GM21515 (cell line): Measurements from ENCODE around the gene TEX11.
"Not testable (repeated sequence)": the region's sequence is repeated elsewhere in the genome, so short reads cannot be mapped to it uniquely, and the experiment has no call there.

Source experiments
- ATAC-seq: cut with Tn5 transposase; IDR thresholded peaks from one replicate; pipeline ENCODE4 v1.9.1; 2021; ENCODE audit not compliant: unreplicated experiment

The TEX11 gene

DNA sequence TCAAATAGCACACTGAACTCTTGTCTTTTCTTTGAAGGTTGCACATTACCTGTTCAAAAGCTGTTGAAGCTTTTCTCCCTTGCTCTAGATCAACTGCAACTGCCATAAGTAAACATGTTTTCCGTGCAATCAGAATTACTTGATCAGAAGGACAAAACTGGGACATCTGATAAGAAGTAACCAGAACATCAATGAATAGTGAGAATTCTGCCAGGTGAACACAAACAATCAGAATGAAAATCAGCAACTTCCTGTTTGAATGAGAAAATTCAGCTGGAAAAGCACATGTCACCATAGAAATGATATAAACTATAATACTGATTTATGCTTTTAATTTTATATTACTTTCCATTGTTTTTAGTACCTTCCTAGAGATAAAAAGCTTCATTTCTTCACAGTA, 303.2 kb downstream of the TEX11 start:
- no peak for ATAC-seq

DNA sequence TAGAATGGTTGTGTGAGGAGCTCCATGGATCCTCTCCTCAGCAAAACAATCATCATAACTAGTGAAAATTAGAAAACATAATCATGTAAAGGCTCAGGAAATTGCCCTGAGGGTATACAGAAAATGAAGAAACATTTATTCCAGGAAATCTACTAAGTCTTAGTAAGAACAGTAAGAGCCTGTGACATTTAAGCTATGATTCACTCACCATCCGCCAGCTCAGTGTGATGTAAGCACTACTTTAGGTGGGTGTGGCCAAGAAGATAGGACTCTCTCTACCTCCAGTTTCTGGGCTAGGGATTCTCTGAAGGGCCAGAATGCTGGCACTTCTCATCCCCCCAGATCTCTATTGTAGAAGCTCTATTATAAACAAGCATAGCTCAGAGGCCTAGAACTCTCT, 316.4 kb downstream of the TEX11 start:
- no peak for ATAC-seq

DNA sequence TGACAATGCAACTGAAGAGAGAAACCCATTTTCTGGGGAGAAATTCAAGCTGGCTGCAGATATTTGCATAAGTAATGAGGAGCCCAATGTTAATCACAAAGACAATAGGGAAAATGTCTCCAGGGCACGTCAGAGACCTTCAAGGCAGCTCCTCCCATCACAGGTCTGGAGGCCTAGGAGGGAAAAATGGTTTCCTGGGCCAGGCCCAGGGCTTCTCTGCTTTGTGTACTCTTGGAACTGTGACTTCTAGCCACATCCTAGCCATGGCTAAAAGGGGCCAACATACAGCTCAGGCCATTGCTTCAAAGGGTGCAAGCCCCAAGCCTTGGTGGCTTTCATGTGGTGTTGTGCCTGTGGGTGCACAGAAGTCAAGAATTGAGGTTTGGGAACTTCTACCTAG, 321.4 kb downstream of the TEX11 start:
- ATAC-seq: not testable (repeated sequence)

DNA sequence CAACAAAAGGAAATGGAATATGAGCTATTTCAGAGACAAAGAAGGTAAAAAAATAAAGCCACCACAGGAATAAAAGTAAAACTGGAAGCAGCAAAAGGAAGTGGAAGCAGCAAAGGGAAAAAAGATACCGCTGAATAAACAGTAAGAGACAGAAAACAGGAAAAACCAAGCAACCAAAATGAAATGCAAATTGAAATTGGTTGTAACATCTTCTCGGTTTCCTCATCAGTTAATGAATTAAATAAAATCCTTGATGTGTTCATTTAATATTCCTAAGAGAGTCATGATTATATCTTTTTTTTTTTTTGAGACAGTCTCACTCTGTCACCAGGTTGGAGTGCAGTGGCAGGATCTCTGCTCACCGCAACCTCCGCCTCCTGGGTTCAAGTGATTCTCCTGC, 331.1 kb downstream of the TEX11 start:
- no peak for ATAC-seq

DNA sequence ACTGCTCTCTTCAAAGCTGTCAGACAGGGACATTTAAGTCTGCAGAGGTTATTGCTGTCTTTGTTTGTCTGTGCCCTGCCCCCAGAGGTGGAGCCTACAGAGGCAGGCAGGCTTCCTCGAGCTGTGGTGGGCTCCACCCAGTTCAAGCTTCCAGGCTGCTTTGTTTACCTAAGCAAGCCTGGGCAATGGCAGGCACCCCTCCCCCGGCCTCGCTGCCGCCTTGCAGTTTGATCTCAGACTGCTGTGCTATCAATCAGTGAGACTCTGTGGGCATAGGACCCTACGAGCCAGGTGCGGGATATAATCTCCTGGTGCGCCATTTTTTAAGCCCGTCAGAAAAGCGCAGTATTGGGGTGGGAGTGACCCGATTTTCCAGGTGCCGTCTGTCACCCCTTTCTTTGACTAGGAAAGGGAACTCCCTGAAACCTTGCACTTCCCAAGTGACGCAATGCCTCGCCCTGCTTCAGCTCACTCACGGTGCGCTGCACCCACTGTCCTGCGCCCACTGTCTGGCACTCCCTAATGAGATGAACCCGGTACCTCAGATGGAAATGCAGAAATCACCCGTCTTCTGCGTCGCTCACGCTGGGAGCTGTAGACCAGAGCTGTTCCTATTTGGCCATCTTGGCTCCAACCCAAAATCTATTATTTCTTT, 338.5 kb downstream of the TEX11 start:
- not testable (repeated sequence) for ATAC-seq

DNA sequence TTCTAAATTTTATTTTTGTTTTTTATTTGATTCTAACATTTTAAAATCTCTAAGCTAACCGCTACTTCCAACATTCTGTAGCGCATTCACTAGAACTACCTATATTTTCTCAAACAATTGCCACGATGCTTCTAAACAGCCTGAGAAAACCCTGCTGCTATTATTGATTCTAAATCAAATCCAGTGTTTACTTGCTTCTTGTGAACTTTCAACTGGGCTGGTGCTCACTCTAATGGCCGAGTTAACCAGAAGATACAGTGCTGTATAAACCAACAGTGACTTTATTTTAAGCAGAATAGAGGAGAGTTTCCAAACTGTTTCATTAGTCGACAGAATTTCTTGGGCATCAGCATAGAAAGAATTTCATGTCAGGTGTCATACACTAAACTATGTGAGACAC, 353.6 kb downstream of the TEX11 start:
- no peak for ATAC-seq

DNA sequence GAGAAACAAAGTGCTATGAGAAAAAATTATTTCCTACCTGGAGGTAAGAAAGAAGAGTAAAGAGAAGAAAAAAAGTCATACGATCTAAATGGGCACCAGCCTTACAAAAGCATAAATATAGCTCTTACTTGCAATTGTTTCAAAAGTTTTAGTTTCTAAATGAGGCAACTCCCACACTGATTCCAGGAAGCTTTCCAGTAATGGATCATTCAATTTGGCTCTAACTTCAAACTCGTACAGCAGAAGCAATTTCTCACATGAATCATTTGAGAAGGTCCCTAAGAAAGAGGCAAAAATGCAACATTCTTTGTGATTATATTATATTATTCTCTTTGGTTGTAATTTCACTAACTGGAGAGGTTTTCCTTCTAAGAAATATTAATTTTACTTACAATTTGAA, 354.0 kb downstream of the TEX11 start:
- ATAC-seq: no peak

DNA sequence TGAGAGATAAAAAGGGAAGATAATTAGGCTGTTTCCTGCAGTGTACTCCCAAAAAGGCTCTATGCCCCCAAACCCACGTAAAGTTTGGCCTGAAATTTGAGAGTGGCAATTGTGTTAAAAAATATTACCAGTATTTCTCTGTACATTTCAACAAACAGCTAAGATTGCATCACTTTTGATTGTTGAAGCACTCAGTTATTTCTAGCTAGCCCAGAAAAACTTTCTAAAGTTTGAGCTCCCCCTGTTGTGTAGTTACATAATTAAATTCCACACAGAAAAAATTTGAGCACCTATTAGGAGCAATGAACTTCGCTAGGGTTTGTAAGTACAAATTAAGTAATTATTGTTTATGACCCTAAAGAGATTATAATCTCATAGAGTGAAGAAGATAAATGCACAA, 354.4 kb downstream of the TEX11 start:
- ATAC-seq: no peak

DNA sequence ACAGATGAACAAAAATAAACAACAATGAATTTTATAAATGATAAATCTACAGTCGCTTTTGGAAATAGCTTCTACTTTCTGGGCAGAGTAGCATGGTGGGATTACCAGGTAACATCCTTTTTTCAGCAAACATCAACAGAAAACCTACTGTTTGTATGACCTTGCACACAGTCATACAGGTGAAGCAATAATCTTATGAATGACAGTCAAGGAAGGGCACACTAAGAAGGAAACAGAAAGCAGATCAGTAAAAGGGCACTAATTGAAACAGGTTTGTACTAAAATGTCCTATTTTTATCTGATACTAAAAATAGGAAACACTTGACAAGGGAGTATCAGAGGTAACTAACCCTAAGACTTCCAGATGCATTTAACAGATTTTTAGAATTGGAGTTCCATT, 355.0 kb downstream of the TEX11 start:
- no peak for ATAC-seq

DNA sequence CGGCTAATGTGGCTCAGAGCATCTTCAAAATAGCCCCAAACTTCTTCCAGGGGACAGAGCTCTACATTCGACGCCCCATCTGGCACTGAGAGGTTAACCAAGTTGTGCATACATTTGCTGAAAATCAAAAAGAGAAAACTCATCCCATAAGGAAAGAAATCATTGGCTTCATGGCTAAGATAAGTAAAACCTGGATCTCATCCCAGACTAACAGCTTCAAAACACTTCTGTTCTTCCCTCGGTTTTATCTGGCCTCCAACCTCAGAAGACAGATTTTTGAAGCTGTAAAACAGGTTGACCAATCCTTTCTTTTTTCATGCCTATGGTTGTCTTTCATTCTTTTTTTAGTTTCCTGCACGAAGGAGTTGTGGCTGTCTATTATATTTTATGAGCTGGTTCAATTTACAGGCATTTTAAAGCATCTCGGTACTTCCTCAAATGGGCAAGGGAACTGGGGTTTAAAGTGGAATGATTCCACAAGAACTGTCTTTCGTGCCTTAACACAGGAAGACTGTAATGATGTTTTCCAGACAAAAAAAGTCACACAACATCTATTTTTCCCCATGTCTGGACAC, 356.3 kb downstream of the TEX11 start:
- ATAC-seq: no peak

DNA sequence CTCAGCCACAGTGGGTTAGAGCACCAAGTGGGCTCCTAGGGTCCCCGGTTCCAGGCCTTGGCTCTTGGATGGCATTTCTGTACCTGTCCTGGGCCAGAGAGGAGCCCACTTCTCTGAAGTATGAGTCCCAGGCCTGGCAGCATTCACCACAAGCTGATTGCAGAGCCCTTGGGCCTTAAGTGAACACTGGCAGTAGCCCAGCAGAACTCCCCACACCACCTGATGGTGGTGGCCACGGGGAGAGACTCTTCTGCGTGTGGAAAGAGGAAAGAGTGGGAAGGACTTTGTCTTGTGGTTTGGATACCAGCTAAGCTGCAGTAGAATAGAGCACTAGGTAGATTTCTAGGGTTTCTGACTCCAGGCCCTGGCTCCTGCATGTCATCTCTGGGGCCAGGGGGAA, 359.1 kb downstream of the TEX11 start:
- ATAC-seq: no peak

DNA sequence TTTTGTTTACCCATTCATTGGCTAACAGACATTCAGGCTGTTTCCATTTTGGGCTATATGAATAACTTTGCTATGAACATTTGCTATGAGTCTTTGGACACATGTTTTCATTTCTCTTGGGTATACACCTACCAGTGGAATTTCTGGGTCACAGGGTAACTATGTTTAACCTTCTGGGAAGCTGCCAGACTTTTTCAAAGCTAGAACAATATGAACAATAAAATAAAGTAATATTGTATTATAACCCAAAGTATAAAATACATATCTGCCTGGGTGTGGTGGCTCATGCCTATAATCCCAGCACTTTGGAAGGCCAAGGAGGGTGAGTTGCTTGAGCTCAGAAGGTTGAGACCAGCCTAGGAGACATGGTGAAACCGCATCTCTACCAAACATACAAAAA, 373.3 kb downstream of the TEX11 start:
- ATAC-seq: no peak

DNA sequence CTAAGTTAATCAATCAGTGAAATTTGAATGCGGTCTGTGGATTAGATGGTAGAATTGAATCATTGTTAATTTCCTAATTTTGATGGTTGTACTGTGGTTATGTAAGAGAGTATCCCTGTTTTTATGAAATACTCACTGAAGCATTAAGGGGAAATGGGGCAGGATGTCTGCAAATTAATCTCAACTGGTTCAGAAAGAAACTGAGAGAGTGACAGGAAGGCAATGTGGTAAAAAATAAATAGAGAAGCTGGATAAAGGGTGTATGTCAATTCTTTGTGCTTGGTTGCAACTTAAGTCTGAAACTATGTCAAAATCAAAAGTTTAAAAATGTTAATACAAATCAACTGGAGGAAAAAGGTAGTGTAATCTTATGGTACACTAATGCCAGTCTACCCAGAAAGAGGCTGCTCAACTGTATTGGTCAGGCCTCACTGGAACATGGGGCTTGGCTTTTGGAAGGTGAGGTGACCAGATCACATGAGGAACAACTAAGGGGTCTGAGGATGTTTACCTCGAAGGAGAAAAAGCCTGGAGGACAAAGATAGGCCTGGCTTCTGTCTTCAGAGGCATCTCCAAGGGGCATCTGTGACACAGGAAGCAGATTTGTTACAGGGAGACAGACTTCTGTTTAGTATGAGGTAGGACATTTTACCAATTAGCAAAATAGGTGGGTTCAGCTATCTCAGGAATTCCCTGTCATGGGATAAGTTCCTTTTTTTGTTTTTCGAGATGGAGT, 380.7 kb downstream of the TEX11 start:
- no peak for ATAC-seq

DNA sequence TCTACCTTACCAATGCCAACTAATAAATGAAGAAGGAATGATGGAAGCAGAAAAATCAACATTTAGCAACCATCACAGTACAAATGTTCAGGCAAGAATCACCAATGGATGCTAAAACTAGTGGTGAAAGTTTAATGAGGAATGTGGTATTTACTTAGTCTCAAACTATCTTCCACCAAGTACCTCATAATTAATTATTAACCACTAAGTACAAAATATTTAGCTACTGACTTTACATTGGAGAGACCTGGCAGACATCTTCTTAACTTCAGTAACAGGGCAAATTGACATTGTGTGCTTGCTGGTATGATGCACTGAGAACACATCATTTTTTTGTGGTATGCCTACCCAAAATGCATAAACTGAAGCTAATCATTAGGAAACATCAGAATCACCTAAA, 381.5 kb downstream of the TEX11 start:
- ATAC-seq: no peak

DNA sequence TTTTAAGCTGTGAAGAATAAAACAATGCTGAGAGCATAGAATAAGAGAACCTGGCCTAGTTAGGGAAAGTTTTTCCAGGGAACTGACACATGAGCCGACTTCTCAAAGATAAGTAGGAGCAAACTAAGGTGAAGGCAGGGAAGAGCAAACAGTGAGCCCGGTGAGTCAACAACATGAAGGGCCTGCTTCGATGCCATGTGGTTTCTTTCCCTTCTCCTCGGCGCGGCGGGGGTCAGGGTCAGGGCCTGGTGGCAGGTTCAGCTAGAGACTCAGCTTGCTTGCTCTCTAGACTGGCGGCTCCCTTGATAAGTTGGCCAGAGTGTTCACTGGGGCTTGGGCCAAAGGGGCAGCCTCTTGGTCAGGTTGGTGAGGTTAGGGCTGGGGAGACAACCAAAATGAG, 382.8 kb downstream of the TEX11 start:
- ATAC-seq: no peak

DNA sequence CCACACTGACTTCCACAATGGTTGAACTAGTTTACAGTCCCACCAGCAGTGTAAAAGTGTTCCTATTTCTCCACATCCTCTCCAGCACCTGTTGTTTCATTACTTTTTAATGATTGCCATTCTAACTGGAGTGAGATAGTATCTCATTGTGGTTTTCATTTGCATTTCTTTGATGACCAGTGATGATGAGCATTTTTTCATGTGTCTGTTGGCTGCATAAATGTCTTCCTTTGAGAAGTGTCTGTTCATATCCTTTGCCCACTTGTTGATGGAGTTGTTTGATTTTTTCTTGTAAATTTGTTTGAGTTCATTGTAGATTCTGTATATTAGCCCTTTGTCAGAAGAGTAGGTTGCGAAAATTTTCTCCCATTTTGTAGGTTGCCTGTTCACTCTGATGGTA, 392.8 kb downstream of the TEX11 start:
- ATAC-seq: not testable (repeated sequence)

DNA sequence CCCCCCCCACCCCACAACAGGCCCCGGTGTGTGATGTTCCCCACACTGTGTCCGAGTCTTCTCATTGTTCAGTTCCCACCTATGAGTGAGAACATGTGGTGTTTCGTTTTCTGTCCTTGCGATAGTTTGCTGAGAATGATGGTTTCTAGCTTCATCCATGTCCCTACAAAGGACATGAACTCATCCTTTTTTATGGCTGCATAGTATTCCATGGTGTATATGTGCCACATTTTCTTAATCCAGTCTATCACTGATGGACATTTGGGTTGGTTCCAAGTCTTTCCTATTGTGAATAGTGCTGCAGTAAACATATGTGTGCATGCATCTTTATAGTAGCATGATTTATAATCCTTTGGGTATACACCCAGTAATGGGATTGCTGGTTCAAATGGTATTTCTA, 393.2 kb downstream of the TEX11 start:
- ATAC-seq: not testable (repeated sequence)

DNA sequence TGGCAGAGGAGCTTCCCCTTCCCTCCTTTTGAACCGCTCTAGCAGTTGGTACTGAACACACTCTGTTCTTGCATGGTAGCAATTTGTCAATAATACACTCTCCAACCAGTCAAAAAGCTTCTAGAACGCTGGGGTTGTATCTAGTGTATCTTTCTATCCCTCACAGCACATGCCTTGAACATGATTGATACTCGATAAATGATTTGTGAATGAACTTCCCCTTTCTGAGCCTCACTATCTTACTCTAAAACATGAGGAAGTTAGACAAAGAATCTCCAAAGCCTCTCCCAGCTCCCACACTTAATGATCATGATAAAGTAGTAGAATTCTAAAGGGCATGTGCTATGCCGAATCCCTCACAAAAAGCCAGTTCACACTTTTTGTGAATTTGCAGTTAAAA, 399.4 kb downstream of the TEX11 start:
- no peak for ATAC-seq

DNA sequence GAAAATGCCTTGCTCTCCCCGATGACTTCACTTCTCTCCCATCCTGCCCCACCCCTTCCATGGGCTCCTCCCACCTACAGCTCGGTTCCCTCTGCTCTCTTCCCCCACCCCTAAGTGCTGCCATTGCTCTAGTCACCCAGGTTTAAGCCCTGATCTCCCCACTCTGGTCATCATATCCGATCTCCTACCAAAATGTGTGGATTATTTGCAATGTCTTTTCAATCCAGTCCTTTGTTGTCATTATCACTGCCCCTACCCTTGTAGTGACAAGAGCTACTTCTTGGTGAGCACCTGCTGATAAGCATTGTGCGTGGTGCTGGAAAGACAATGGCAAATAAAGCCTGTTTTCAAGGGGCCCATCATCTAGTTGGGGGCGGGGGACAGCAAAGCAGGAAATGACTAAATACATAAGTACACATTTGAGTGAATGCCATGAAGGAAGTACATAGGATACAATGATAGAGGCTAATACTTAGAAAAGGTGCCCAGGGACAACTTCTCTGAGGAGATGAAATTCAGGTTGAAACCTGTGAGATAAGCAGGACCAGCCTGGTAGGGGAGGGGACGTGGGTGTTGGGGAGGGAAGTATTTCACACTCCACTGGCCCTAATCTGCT, 400.1 kb downstream of the TEX11 start:
- ATAC-seq: no peak

DNA sequence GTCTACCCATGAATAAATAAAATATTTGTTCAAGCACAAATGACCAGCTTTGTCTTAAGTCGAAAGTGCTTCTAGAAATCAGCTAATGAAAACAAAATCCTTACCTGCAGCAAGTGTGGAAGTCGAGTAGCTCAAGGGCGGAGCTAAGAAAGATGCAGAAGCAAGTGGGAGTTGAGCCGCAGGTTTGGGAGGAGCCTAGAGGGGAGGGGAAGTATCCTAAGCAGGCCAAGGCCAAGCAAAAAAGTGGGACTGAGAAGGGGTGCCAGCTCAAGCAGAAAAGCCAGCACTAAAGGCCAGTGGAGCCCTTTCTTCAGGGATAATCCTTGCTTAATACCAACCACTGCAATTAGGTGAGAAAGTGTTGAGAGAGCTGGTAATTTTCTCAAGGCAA, 403.1 kb downstream of the TEX11 start:
- ATAC-seq: no peak

DNA sequence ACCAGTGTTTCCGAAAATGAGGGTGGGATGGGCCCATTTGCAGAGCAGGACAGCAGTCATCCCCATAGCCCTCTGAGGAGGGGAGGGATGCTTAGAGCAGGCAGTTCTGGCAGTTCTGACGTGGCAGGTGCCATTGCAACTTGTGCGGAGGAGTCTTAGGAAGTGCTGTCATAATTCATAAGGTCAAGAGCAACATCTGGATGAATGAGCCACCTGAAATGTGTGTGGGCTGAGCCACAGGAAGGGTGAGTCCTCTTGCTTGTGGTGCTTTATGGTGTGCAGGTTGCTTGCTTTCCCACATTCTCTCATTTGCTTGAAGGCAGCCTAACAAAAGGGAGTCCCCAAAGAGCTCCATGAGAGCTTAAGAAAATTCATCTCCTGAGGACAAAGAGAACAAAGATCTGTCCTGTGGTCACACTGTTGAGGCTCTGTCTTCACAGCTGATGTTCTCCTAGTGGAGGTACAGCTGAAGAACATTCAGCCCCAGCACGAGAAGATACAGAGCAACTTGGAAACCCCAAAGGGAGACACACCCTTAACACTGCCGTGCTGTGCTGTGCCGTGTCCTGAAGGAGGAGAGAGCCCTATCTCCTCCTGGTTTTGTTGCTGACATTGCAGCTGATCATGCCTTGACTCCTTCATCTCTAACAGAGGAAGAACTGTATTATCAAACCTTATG, 403.6 kb downstream of the TEX11 start:
- no peak for ATAC-seq

DNA sequence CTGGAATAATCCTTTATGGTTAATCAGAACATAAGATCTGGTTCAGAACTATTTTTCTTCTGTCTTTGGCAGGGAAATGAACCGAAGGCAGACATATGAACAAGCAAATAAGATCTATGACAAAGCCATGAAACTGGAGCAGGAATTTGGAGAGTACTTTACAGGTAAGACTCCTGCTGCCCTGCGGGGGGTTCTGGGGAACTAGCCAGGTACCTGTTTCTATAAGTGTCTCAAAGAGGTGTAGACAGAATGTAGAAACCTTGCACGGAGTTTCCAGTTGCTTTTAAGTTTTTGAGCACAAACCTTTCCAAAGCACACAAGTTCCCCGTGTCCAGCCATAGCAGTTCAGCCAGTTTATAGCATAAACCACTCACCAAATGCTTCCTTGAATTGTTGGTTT, 407.7 kb downstream of the TEX11 start:
- no peak for ATAC-seq
